ENCODE data around the gene PARP9. TPM values are rescaled to one million over a fixed set of nuclear protein-coding genes. Genes with fewer than 3 reads are reported as not detected.
A peak's percentile ranks its signal among the peaks of the same experiment; 100 is the strongest.

PARP9 gene
- total RNA-seq, 3 donors from 2014 or later (not counting 1 experiment from before 2014, with no cell fraction given): 23.8 to 41.1 (median 38.5) TPM

DNA sequence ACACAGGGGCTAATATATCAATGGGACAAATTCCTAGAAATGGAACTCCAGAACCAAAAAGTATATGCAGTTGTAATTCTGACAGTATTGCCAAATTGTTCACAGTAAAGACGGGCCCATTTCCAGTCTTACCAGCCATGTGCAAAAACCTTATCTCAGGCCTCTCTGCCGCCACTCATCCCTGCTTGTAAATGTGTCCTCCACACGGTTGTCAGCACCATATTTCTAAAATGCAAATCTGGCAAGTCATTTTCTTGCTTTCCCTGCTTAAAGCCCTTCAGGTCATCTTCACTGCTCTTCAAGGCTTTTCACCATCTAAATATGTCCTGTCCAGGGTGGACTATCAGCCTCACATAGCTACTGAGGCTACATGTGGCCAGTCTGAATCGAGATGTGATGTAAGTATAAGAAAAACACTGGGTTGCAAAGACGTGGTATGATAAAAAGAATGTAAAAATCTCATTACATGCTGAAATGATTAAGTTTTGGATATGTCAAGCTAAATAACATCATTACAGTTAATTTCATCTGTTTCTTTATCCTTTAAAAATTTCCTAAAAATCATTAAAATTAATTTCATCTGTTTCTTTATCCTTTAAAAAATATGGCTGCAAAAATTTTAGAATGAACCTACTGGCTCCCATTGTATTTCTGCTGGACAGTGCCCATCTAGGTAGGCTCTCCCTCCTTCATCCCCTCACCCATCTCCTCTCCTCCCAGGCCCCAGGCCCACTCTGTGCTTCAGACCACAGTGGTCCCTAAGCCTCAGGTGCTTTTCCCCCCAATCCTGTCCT, 980 bp downstream of the PARP9 start:
- TF ChIP-seq, protein P1, sequence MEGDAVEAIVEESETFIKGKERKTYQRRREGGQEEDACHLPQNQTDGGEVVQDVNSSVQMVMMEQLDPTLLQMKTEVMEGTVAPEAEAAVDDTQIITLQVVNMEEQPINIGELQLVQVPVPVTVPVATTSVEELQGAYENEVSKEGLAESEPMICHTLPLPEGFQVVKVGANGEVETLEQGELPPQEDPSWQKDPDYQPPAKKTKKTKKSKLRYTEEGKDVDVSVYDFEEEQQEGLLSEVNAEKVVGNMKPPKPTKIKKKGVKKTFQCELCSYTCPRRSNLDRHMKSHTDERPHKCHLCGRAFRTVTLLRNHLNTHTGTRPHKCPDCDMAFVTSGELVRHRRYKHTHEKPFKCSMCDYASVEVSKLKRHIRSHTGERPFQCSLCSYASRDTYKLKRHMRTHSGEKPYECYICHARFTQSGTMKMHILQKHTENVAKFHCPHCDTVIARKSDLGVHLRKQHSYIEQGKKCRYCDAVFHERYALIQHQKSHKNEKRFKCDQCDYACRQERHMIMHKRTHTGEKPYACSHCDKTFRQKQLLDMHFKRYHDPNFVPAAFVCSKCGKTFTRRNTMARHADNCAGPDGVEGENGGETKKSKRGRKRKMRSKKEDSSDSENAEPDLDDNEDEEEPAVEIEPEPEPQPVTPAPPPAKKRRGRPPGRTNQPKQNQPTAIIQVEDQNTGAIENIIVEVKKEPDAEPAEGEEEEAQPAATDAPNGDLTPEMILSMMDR (IDR thresholded peaks at IDR 0.05): no peak
- H3K36me3 Mint-ChIP-seq: peaks cover 18% of the 10 kb centered on the region
- Histone ChIP-seq H3K27me3 (ENCODE audit: control insufficient read depth, insufficient read depth, low read length) (no peaks in the 10 kb centered on the region), H3K9me3 (ENCODE audit: control insufficient read depth, insufficient read depth, low read length) (no peaks in the 10 kb centered on the region), H3K4me1 (ENCODE audit: control insufficient read depth, insufficient read depth, low read length) (peaks cover 34% of the 10 kb centered on the region), H3K36me3 (ENCODE audit: control insufficient read depth, insufficient read depth, low read length) (peaks cover 36% of the 10 kb centered on the region), H3K27ac (ENCODE audit: low read length) (peak overlapping the region; percentile 89), H3K4me3 (ENCODE audit: low read length) (peak overlapping the region; percentile 77)
- intact Hi-C loops (cut with micrococcal nuclease): loop anchor here (5.0 kb wide), 3 partner anchors 49 to 639 kb away; partner anchors contain the start of genes HSPBAP1 and SEC22A
- ATAC-seq (no peak), DNase-seq (no peak)
- H3K4me1 Mint-ChIP-seq: peaks cover 66 to 72% of the 10 kb centered on the region in 2 donors
- no peaks in the 10 kb centered on the region for H3K27me3 Mint-ChIP-seq (ENCODE audit: low read depth in 2 of 2)
- peak overlapping the region; percentile 93 for H3K4me3 Mint-ChIP-seq
- WGBS (ENCODE audit: insufficient coverage): 65% methylated on average over 4 of the region's 5 CpGs
- H3K9me3 Mint-ChIP-seq: no peaks in the 10 kb centered on the region
- H3K27ac Mint-ChIP-seq: peak overlapping the region; percentile 86 to 97

DNA sequence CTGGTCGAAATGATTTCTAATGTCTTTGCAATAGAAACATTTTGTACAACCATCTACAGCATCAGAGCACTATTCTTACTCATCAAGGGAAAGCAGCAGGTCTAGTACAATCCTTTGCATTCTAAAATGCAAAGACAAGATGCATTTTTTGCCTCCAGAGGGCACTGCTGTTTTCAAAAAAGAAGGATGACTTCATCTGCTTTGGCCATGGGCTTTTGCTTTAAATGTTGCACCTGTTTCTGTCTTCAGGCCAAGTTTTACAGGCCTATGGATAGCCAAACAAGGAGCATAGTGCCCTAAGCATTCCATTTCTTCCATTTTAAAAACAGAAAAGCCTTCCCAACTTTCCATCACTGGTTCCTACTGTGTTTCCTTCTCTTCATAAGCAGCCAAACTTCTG, 3.4 kb downstream of the PARP9 start:
- intact Hi-C loops (cut with micrococcal nuclease): loop anchor here (1.0 to 5.0 kb wide), 5 partner anchors 52 to 1014 kb away; partner anchors contain the start of genes HSPBAP1 and SEC22A
- Histone ChIP-seq H3K4me1 (ENCODE audit: control insufficient read depth, insufficient read depth, low read length) (peaks cover 27% of the 10 kb centered on the region), H3K9me3 (ENCODE audit: control insufficient read depth, insufficient read depth, low read length) (no peaks in the 10 kb centered on the region), H3K36me3 (ENCODE audit: control insufficient read depth, insufficient read depth, low read length) (peaks cover 38% of the 10 kb centered on the region), H3K27ac (ENCODE audit: low read length) (no peak overlapping the region), H3K4me3 (ENCODE audit: low read length) (no peak overlapping the region), H3K27me3 (ENCODE audit: control insufficient read depth, insufficient read depth, low read length) (no peaks in the 10 kb centered on the region)
- Mint-ChIP-seq H3K9me3 (no peaks in the 10 kb centered on the region), H3K4me3 (no peak overlapping the region), H3K27me3 (ENCODE audit: low read depth in 2 of 2) (no peaks in the 10 kb centered on the region), H3K4me1 (peaks cover 53 to 55% of the 10 kb centered on the region in 2 donors), H3K27ac (peak overlapping the region; percentile 86 to 97), H3K36me3 (peaks cover 10% of the 10 kb centered on the region)
- peak in 2 of 3 donors; percentile 24 to 36 for ATAC-seq
- WGBS (ENCODE audit: insufficient coverage): 86% methylated on average over 1 of the region's 1 CpG
- TF ChIP-seq, protein P1 (IDR thresholded peaks at IDR 0.05): peak; percentile 67
- peak; percentile 28 to 81 for DNase-seq

DNA sequence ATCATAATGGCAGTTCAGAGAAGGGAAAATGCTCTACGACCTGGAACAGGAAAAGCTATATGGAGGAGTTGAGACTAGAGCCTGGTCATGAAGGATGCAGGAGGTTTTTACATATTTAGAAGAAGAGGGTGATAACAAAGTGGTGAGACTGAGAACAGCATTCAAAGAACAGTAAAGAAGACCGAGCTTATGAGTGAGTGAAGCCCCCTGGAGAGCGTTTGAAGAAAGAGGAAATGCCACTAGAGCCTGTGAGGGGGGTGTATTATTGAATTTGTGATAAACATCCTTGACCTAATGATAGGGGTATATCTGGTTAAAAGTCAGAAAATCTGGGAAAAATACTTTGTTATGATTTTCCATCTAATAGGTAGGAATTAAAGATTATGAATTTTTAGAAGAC, 4.2 kb downstream of the PARP9 start:
- Mint-ChIP-seq H3K4me1 (peaks cover 49 to 50% of the 10 kb centered on the region in 2 donors), H3K27ac (no peak overlapping the region), H3K9me3 (no peaks in the 10 kb centered on the region), H3K4me3 (no peak overlapping the region), H3K27me3 (ENCODE audit: low read depth in 2 of 2) (no peaks in the 10 kb centered on the region), H3K36me3 (peaks cover 16% of the 10 kb centered on the region)
- 84% methylated on average over 3 of the region's 3 CpGs for WGBS (ENCODE audit: insufficient coverage)
- TF ChIP-seq, protein P1 (IDR thresholded peaks at IDR 0.05): no peak
- no peaks in the 10 kb centered on the region for H3K9me3 ChIP-seq (ENCODE audit: control insufficient read depth, insufficient read depth, low read length)
- peaks cover 46% of the 10 kb centered on the region for H3K36me3 ChIP-seq (ENCODE audit: control insufficient read depth, insufficient read depth, low read length)
- no peaks in the 10 kb centered on the region for H3K27me3 ChIP-seq (ENCODE audit: control insufficient read depth, insufficient read depth, low read length)
- no peak overlapping the region for H3K27ac ChIP-seq (ENCODE audit: low read length)
- H3K4me3 ChIP-seq (ENCODE audit: low read length): no peak overlapping the region
- intact Hi-C loops (cut with micrococcal nuclease): loop anchor here (1.0 to 5.0 kb wide), 5 partner anchors 52 to 1013 kb away; partner anchors contain the start of genes HSPBAP1 and SEC22A
- H3K4me1 ChIP-seq (ENCODE audit: control insufficient read depth, insufficient read depth, low read length): peaks cover 21% of the 10 kb centered on the region
- no peak for DNase-seq
- no peak for ATAC-seq
